DOHH2 (cell line): ENCODE measurements around the gene SLC38A1.

Experiments
- EZH2phosphoT487 ChIP-seq: fragments of 200-600 bp; sonication (generic); IDR thresholded peaks from 2 replicates; pipeline ENCODE4 v1.6.1; 2017; ENCODE audit warnings: borderline replicate concordance, mild to moderate bottlenecking, antibody characterized with exemption, low read length, moderate library complexity, mixed read lengths
- TF ChIP-seq, protein P1 (sequence below): fragments of 200-600 bp; sonication (generic); IDR thresholded peaks from one replicate; pipeline ENCODE4 v1.5.1; 2014; ENCODE audit warnings: antibody characterized with exemption, mild to moderate bottlenecking, low read depth, low read length; ENCODE audit not compliant: poor library complexity, severe bottlenecking

DNA sequence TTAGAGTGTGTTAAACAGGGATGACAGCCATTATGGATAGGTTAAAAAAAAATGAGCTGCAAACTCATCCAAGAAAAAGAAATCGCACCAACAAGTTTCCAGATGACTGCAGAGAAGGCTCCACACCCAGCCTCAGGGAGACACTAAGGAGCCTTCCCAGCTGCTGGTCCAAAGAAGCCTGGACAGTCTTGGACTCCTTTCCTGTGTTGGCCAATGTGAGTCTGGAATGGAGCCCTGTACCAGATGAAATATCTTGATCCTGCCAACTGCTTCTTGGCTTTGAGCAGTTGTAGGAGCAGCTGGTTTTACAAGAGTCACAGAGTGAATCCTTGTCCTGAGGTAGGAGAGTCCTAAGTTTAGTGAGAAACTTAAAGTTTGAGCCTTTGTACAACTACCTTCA is 44.5 kb downstream of the SLC38A1 start:
- TF ChIP-seq, protein P1, sequence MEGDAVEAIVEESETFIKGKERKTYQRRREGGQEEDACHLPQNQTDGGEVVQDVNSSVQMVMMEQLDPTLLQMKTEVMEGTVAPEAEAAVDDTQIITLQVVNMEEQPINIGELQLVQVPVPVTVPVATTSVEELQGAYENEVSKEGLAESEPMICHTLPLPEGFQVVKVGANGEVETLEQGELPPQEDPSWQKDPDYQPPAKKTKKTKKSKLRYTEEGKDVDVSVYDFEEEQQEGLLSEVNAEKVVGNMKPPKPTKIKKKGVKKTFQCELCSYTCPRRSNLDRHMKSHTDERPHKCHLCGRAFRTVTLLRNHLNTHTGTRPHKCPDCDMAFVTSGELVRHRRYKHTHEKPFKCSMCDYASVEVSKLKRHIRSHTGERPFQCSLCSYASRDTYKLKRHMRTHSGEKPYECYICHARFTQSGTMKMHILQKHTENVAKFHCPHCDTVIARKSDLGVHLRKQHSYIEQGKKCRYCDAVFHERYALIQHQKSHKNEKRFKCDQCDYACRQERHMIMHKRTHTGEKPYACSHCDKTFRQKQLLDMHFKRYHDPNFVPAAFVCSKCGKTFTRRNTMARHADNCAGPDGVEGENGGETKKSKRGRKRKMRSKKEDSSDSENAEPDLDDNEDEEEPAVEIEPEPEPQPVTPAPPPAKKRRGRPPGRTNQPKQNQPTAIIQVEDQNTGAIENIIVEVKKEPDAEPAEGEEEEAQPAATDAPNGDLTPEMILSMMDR = no peak
- TF ChIP-seq EZH2phosphoT487 = no peak
